Endothelial cell of umbilical vein (primary cell): ENCODE measurements around the gene UHRF1. TPM values are rescaled to one million over a fixed set of nuclear protein-coding genes. Genes with fewer than 3 reads are reported as not detected.
"Not testable (repeated sequence)": the region's sequence is repeated elsewhere in the genome, so short reads cannot be mapped to it uniquely, and the experiment has no call there.

Experiments
- BruUV-seq: library from RNA; stranded (reverse); fragments of 400-500 nt; replicated peaks from 2 replicates; lab custom pipeline; 2021; lab: Mats Ljungman, UMichigan
- CTCF ChIA-PET: fragments of 300-600, 350-600 bp; sonication (Branson Sonifier 250); formaldehyde crosslinking; loops from one replicate; lab custom pipeline; 2021; ENCODE audit warnings: antibody characterized with exemption, inconsistent platforms; lab: Charles Lee
- POLR2A ChIA-PET: fragments of 300-600, 350-600 bp; sonication (Branson Sonifier 250); formaldehyde crosslinking; loops from one replicate; lab custom pipeline; 2021; ENCODE audit warnings: antibody characterized with exemption, inconsistent platforms; lab: Charles Lee
- DNase-seq: peaks from one replicate; pipeline ENCODE4 v3.0.0-alpha.2; 2011; ENCODE audit warnings: low read depth, low spot score
- FAIRE-seq: peaks from 2 replicates; lab custom pipeline; 2011; peaks lifted over from hg19 to GRCh38; lab: Jason Lieb, UNC
- H2AFZ ChIP-seq: 2 replicates; pipeline ENCODE4 v1.6.0; 2012; ENCODE audit warnings: low read depth, low read length, control low read depth, inconsistent platforms
- H3K27ac ChIP-seq: 2 replicates; pipeline ENCODE4 v1.5.1; 2011; ENCODE audit warnings: low read depth, mild to moderate bottlenecking, control low read depth, low read length, moderate library complexity; ENCODE audit not compliant: insufficient read depth
- H3K27me3 ChIP-seq, 2 experiments: 2 replicates each; pipeline versions ENCODE4 v1.6.0 to v1.6.1; 2011; ENCODE audit warnings: low read length in 2 of 2, mixed read lengths in 1 of 2; ENCODE audit not compliant: control insufficient read depth in 2 of 2, insufficient read depth in 2 of 2
- H3K36me3 ChIP-seq, 2 experiments: 2 replicates in 1 of 2; 3 replicates in 1 of 2; pipeline ENCODE4 v1.5.1; 2011; ENCODE audit warnings: low read length in 2 of 2, mild to moderate bottlenecking in 1 of 2, moderate library complexity in 1 of 2; ENCODE audit not compliant: control insufficient read depth in 2 of 2, insufficient read depth in 2 of 2; ENCODE audit errors: extremely low read depth in 1 of 2
- H3K4me1 ChIP-seq: 3 replicates; pipeline ENCODE4 v1.5.1; 2011; ENCODE audit warnings: mild to moderate bottlenecking, low read length; ENCODE audit not compliant: control insufficient read depth, insufficient read depth; ENCODE audit errors: extremely low read depth
- H3K4me2 ChIP-seq: 2 replicates; pipeline ENCODE4 v1.6.1; 2011; ENCODE audit warnings: low read length, control low read depth, mixed read lengths; ENCODE audit not compliant: insufficient read depth
- H3K4me3 ChIP-seq, 3 experiments: fragments of 200-600 bp in 1 of 3; sonication (generic), shearing (Covaris generic) in 1 of 3; replicated peaks in 1 of 3; 2 replicates each; pipeline ENCODE4 v1.5.1; 2011 to 2016; ENCODE audit warnings: control low read depth in 3 of 3, low read length in 3 of 3, mild to moderate bottlenecking in 2 of 3, inconsistent platforms in 1 of 3, low read depth in 1 of 3, moderate library complexity in 1 of 3; ENCODE audit not compliant: insufficient read depth in 1 of 3
- H3K79me2 ChIP-seq: 2 replicates; pipeline ENCODE4 v1.6.0; 2012; ENCODE audit warnings: low read length, inconsistent platforms; ENCODE audit not compliant: control insufficient read depth, insufficient read depth
- H3K9ac ChIP-seq: replicated peaks from 2 replicates; pipeline ENCODE3; 2011; ENCODE audit warnings: low read length, control low read depth; ENCODE audit not compliant: insufficient read depth; ENCODE audit errors: extremely low read depth
- H3K9me1 ChIP-seq: replicated peaks from 3 replicates; pipeline ENCODE4 v1.6.0; 2011; ENCODE audit warnings: mild to moderate bottlenecking, low read length; ENCODE audit not compliant: control insufficient read depth, insufficient read depth; ENCODE audit errors: extremely low read depth
- H3K9me3 ChIP-seq: replicated peaks from 2 replicates; pipeline ENCODE4 v1.5.1; 2012; ENCODE audit warnings: low read length, inconsistent platforms; ENCODE audit not compliant: control insufficient read depth, insufficient read depth
- H4K20me1 ChIP-seq: replicated peaks from 2 replicates; pipeline ENCODE3; 2011; ENCODE audit warnings: mild to moderate bottlenecking, low read length; ENCODE audit not compliant: control insufficient read depth, insufficient read depth; ENCODE audit errors: extremely low read depth
- CTCF ChIP-seq, 2 donors: IDR thresholded peaks; 1 replicate in 1 of 2; 2 replicates in 1 of 2; pipeline ENCODE4 v1.5.1; 2011; ENCODE audit warnings: low read length in 2 of 2, mild to moderate bottlenecking in 2 of 2, moderate library complexity in 2 of 2, control low read depth in 1 of 2, inconsistent platforms in 1 of 2, low read depth in 1 of 2; ENCODE audit not compliant: insufficient read depth in 1 of 2; ENCODE audit errors: extremely low read depth in 1 of 2
- EZH2 ChIP-seq: IDR thresholded peaks from 2 replicates; pipeline ENCODE4 v1.6.1; 2012; ENCODE audit warnings: borderline replicate concordance, low read depth, mild to moderate bottlenecking, moderate library complexity, low read length, inconsistent platforms; ENCODE audit not compliant: severe bottlenecking
- FOS ChIP-seq: IDR thresholded peaks from 2 replicates; pipeline ENCODE4 v1.6.1; 2011; ENCODE audit warnings: mild to moderate bottlenecking, low read length, moderate library complexity, borderline replicate concordance; ENCODE audit not compliant: insufficient read depth
- GATA2 ChIP-seq: IDR thresholded peaks from 2 replicates; pipeline ENCODE4 v1.7.0; 2011; ENCODE audit warnings: low read depth, mild to moderate bottlenecking, moderate library complexity, mixed read lengths, low read length; ENCODE audit not compliant: insufficient read length, insufficient read depth
- JUN ChIP-seq: IDR thresholded peaks from 2 replicates; pipeline ENCODE4 v1.6.1; 2011; ENCODE audit warnings: borderline replicate concordance, low read depth; ENCODE audit not compliant: insufficient read length, insufficient read depth
- MAX ChIP-seq: IDR thresholded peaks from 2 replicates; pipeline ENCODE4 v1.6.1; 2011; ENCODE audit not compliant: insufficient read depth, insufficient read length
- MYC ChIP-seq: IDR thresholded peaks from one replicate; pipeline ENCODE4 v1.6.1; 2011; ENCODE audit warnings: mild to moderate bottlenecking, low read depth, low read length
- POLR2A ChIP-seq: IDR thresholded peaks from 2 replicates; pipeline ENCODE4 v1.6.1; 2012; ENCODE audit warnings: low read depth, mild to moderate bottlenecking, control low read depth, low read length
- POLR2AphosphoS5 ChIP-seq: IDR thresholded peaks from 2 replicates; pipeline ENCODE4 v1.6.1; 2012; ENCODE audit warnings: low read depth, mild to moderate bottlenecking, control low read depth, low read length, moderate library complexity; ENCODE audit not compliant: insufficient read depth
- dilution Hi-C: fragments of 300-500 bp; cut with MboI; formaldehyde crosslinking; loops from one replicate; pipeline ENCODE4 v1.15.0; 2019; ENCODE audit warnings: low sequenced_read_pairs; ENCODE audit not compliant: extremely low pct_ligation_motif_present
- intact Hi-C: fragments of 100-400 bp; cut with micrococcal nuclease; formaldehyde crosslinking; loops from one replicate; pipeline ENCODE4 v1.10.0; 2022
- polyA plus RNA-seq, 4 experiments: library from polyadenylated mRNA; depleted of rRNA in 3 of 4; stranded (reverse) in 3 of 4; unstranded in 1 of 4; fragments of >200 nt; gene quantifications; 2 replicates each; pipeline versions ENCODE4 v1.2.1 to v1.2.3, GENCODE V29; 2011 to 2012; ENCODE audit warnings: missing spikeins in 1 of 4
- total RNA-seq: library from RNA; stranded (reverse); gene quantifications from 2 replicates; pipeline ENCODE4 v1.2.3, GENCODE V29; 2021

The UHRF1 gene
- total and polyA plus RNA-seq, 2 donors (not counting 3 experiments of a cell fraction or from before 2014, with no cell fraction given) = 13.3 to 76.8 TPM

GRCh38 chr19:4887803-4888202, 21.5 kb upstream of the UHRF1 start:
- H3K4me3 ChIP-seq, DNase-seq, H3K27ac ChIP-seq, FAIRE-seq, H3K9me1 ChIP-seq, dilution Hi-C loops, H3K9me3 ChIP-seq, H3K4me2 ChIP-seq, POLR2A ChIA-PET, CTCF ChIA-PET, H3K9ac ChIP-seq, H3K79me2 ChIP-seq, H3K4me1 ChIP-seq, BruUV-seq, H2AFZ ChIP-seq, intact Hi-C loops, H3K36me3 ChIP-seq, H3K27me3 ChIP-seq, H4K20me1 ChIP-seq: not testable (repeated sequence)

GRCh38 chr19:4889034-4889815, 20.1 kb upstream of the UHRF1 start:
- no peak for FAIRE-seq
- Histone ChIP-seq H3K9ac (no peak overlapping the region), H3K4me2 (no peak overlapping the region), H2AFZ (no peak overlapping the region), H3K9me3 (no peaks in the 10 kb centered on the region), H3K4me3 (no peak overlapping the region), H3K79me2 (no peaks in the 10 kb centered on the region), H3K27ac (no peak overlapping the region), H3K36me3 (no peaks in the 10 kb centered on the region), H3K9me1 (no peaks in the 10 kb centered on the region), H4K20me1 (no peaks in the 10 kb centered on the region), H3K27me3 (no peaks in the 10 kb centered on the region), H3K4me1 (no peaks in the 10 kb centered on the region)
- intact Hi-C loops = no loop called here
- TF ChIP-seq CTCF (IDR thresholded peaks at IDR 0.05; ENCODE audit: extremely low read depth in 1 of 2, insufficient read depth in 1 of 2, low read depth in 1 of 2, low read length in 2 of 2) (no peak), MAX (no peak), GATA2 (no peak), POLR2A (no peak), EZH2 (no peak), POLR2AphosphoS5 (no peak), JUN (no peak), FOS (no peak), MYC (no peak)
- ChIA-PET POLR2A (no interaction called here), CTCF (interaction anchor here (1.5 kb wide), 1 partner anchor 38 kb away, joined by 4 read pairs; no protein-coding TSS in a partner anchor)
- dilution Hi-C loops = no loop called here
- no TSS peak for BruUV-seq
- DNase-seq = no peak
